Esophagus squamous epithelium (tissue), 5 donors: ENCODE measurements around the gene FAM149B1. TPM values are rescaled to one million over a fixed set of nuclear protein-coding genes. Genes with fewer than 3 reads are reported as not detected.
"Not testable (repeated sequence)": the region's sequence is repeated elsewhere in the genome, so short reads cannot be mapped to it uniquely, and the experiment has no call there.

Experiments used
- DNase-seq: peaks from one replicate; lab custom pipeline; 2025; lab: John Stamatoyannopoulos, UW
- H3K27ac ChIP-seq, 4 donors: fragments of 200-600 bp; sonication (generic); one replicate each; pipeline ENCODE4 v1.5.1; 2016 to 2019; ENCODE audit warnings: mild to moderate bottlenecking in 1 of 4
- H3K27me3 ChIP-seq, 4 donors: fragments of 200-600 bp; sonication (generic); 1 replicate in 3 of 4; 2 replicates in 1 of 4; pipeline versions ENCODE4 v1.5.1 to v1.6.0; 2017 to 2021; ENCODE audit warnings: antibody characterized with exemption in 1 of 4
- H3K36me3 ChIP-seq, 3 donors: fragments of 200-600 bp; sonication (generic); one replicate each; pipeline ENCODE4 v1.5.1; 2016 to 2019
- H3K4me1 ChIP-seq, 3 donors: fragments of 200-600 bp; sonication (generic); one replicate each; pipeline ENCODE4 v1.5.1; 2017 to 2019
- H3K4me3 ChIP-seq, 4 donors: fragments of 200-600 bp; sonication (generic); 1 replicate in 3 of 4; 2 replicates in 1 of 4; pipeline ENCODE4 v1.5.1; 2016 to 2019; ENCODE audit warnings: mild to moderate bottlenecking in 2 of 4, moderate library complexity in 1 of 4
- H3K9me3 ChIP-seq, 3 donors: fragments of 200-600 bp; sonication (generic); one replicate each; pipeline ENCODE4 v1.5.1; 2016 to 2019
- POLR2A ChIP-seq, 4 donors: fragments of 450-650 bp; IDR thresholded peaks; one replicate each; pipeline ENCODE4 v1.6.1; 2017; ENCODE audit warnings: antibody characterized with exemption in 4 of 4, mild to moderate bottlenecking in 4 of 4, moderate library complexity in 3 of 4
- WGBS, 2 donors: methylation state at CpG; one replicate each; pipeline ENCODE4 v1.1.5; 2018; 5-methylcytosine and 5-hydroxymethylcytosine counted together
- intact Hi-C: fragments of 100-400 bp; cut with DNase I; formaldehyde crosslinking; loops from one replicate; pipeline ENCODE4 v1.15.0; 2022
- total RNA-seq, 4 donors: library from RNA; depleted of rRNA; stranded (reverse); fragments of >200 nt; gene quantifications; one replicate each; pipeline ENCODE4 v1.1.0, GENCODE V29; 2016
- TF ChIP-seq, protein P1 (sequence below), 6 experiments: fragments of 450-650 bp in 4 of 6; fragments of 200-600 bp in 2 of 6; sonication (generic) in 2 of 6; IDR thresholded peaks; one replicate each; pipeline ENCODE4 v1.5.1; 2016 to 2019; ENCODE audit warnings: antibody characterized with exemption in 6 of 6, mild to moderate bottlenecking in 4 of 6, moderate library complexity in 4 of 6
- donor health status: DM: yes; HTN: yes; CAD: no.

Gene FAM149B1
- total RNA-seq, 4 donors from 2014 or later = 8.7 to 15.8 (median 10.8) TPM

DNA sequence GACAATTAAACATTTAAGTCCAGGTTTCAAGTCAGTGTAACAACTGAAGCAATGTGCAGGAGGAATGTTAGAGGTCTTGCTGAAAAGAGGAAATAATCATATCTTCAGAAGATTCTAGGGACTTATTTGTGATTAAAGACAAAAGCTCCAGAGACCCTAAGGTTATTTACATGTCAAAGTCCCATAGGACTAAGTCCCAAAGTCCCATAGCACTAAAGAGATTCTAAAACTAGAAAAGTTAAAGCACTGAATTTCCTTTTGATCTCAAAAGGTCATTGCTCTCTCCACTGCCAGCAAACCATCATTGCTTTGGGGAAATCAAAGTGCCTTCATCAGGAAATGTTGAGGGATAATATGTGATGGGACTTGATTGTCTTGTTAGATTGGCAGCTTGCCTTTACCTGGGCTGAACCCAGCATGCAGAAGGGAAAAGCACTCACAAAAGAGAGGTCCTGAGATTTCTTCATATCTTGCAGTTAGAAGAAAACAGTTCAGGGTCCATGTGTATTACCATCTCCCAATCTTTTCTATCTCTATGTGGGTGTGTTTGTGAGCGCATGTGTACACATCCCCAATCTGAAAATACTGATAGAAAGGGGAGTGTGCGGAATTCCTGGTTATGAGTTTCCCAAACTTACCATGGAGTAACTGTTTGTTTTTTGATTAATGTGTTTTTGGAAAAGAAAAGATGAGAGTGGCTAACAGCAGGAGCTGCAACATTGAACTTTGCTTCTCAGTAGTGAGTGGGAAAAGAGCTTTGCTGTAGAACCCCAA is 35.8 kb upstream of the FAM149B1 start:
- no peaks in the 10 kb centered on the region for H3K9me3 ChIP-seq
- TF ChIP-seq, protein P1, sequence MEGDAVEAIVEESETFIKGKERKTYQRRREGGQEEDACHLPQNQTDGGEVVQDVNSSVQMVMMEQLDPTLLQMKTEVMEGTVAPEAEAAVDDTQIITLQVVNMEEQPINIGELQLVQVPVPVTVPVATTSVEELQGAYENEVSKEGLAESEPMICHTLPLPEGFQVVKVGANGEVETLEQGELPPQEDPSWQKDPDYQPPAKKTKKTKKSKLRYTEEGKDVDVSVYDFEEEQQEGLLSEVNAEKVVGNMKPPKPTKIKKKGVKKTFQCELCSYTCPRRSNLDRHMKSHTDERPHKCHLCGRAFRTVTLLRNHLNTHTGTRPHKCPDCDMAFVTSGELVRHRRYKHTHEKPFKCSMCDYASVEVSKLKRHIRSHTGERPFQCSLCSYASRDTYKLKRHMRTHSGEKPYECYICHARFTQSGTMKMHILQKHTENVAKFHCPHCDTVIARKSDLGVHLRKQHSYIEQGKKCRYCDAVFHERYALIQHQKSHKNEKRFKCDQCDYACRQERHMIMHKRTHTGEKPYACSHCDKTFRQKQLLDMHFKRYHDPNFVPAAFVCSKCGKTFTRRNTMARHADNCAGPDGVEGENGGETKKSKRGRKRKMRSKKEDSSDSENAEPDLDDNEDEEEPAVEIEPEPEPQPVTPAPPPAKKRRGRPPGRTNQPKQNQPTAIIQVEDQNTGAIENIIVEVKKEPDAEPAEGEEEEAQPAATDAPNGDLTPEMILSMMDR (IDR thresholded peaks at IDR 0.05) = no peak
- no peak for TF ChIP-seq POLR2A (IDR thresholded peaks at IDR 0.05)
- H3K27me3 ChIP-seq = no peaks in the 10 kb centered on the region
- 89 to 100% methylated on average over 2 of the region's 2 CpGs for WGBS, 2 donors
- H3K4me3 ChIP-seq = no peak overlapping the region
- DNase-seq = no peak
- H3K4me1 ChIP-seq = peaks cover 0 to 18% (median 0%) of the 10 kb centered on the region in 3 donors
- peaks cover 0 to 100% (median 9%) of the 10 kb centered on the region in 3 donors for H3K36me3 ChIP-seq
- no peak overlapping the region for H3K27ac ChIP-seq
- intact Hi-C loops = no loop called here

DNA sequence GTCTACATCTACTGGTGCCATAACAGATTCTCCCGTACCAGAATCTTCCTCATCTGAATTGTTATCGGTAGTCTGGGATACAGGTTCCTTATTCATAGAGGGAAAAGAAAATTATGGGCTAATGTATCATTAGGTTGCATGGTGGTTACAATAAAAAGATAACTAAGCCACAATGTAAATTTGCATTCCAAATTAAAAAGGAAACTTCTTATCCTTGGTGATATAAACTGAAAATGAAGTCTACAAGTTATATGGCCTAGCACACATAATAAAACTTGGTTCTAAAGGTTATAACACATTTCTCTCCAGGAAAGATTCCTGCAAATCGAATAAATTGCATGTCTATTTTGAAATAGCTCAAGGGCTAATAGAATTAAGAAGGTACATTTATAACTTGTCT is 33.2 kb upstream of the FAM149B1 start:
- no peak overlapping the region for H3K4me3 ChIP-seq
- TF ChIP-seq, protein P1 (IDR thresholded peaks at IDR 0.05) = no peak
- no peak for TF ChIP-seq POLR2A (IDR thresholded peaks at IDR 0.05)
- no peak for DNase-seq
- H3K36me3 ChIP-seq = peaks cover 0 to 100% (median 29%) of the 10 kb centered on the region in 3 donors
- no peak overlapping the region for H3K27ac ChIP-seq
- 89 to 94% methylated on average over 3 of the region's 3 CpGs for WGBS, 2 donors
- peaks cover 0 to 18% (median 0%) of the 10 kb centered on the region in 3 donors for H3K4me1 ChIP-seq
- no peaks in the 10 kb centered on the region for H3K9me3 ChIP-seq
- no peaks in the 10 kb centered on the region for H3K27me3 ChIP-seq
- intact Hi-C loops = no loop called here

DNA sequence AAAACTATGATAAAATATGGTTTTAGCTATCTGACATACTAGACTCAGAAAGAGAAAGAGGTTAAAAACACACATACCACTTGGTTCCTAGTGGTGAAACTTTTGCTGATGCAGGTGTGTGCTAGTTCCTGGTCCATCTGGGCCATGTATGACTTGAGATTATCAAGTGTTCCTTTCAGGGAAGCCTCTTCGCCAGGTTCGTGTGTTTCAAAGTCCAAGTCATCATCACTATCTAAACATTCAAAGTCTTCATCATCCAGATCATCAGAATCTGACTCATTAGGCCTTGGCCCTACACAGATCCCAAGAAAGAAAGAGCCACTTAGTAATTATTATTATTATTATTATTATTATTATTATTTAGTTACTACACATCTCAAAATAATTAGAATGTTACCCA is 31.3 kb upstream of the FAM149B1 start:
- intact Hi-C loops = no loop called here
- H3K36me3 ChIP-seq = peaks cover 0 to 100% (median 29%) of the 10 kb centered on the region in 3 donors

DNA sequence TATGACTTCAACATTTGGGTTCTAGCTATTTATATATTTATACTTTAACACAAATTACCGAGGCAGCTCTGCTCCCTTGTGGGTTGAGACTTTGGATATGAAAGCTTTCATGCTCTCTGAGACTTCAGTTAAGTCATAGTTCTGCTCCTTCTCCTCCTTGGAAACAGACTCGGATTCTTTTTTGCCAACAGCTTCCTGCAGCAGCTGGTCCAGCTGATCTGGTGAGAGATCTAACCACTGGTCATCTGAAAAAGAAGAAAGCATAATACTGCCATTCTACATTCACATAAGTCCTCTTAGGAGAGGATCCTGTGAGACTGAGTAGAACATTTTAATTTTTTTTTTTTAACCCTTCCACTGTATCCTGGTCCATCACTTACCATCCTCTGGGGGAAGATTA is 28.7 kb upstream of the FAM149B1 start:
- no peaks in the 10 kb centered on the region for H3K9me3 ChIP-seq
- TF ChIP-seq, protein P1 (IDR thresholded peaks at IDR 0.05) = no peak
- TF ChIP-seq POLR2A (IDR thresholded peaks at IDR 0.05) = no peak
- no peaks in the 10 kb centered on the region for H3K27me3 ChIP-seq
- no peaks in the 10 kb centered on the region for H3K4me1 ChIP-seq
- peaks cover 3 to 100% (median 39%) of the 10 kb centered on the region in 3 donors for H3K36me3 ChIP-seq
- 69 to 75% methylated on average over 2 of the region's 2 CpGs for WGBS, 2 donors
- intact Hi-C loops = no loop called here
- no peak overlapping the region for H3K4me3 ChIP-seq
- no peak for DNase-seq
- no peak overlapping the region for H3K27ac ChIP-seq

More for the DNA sequence above, 31.3 kb upstream of the FAM149B1 start:
- H3K27ac ChIP-seq = no peak overlapping the region
- no peaks in the 10 kb centered on the region for H3K27me3 ChIP-seq
- TF ChIP-seq POLR2A (IDR thresholded peaks at IDR 0.05) = no peak
- TF ChIP-seq, protein P1 (IDR thresholded peaks at IDR 0.05) = no peak
- peaks cover 0 to 10% (median 0%) of the 10 kb centered on the region in 3 donors for H3K4me1 ChIP-seq
- WGBS, 2 donors = 77 to 78% methylated on average over 2 of the region's 2 CpGs
- H3K9me3 ChIP-seq = no peaks in the 10 kb centered on the region
- no peak overlapping the region for H3K4me3 ChIP-seq
- DNase-seq = no peak

DNA sequence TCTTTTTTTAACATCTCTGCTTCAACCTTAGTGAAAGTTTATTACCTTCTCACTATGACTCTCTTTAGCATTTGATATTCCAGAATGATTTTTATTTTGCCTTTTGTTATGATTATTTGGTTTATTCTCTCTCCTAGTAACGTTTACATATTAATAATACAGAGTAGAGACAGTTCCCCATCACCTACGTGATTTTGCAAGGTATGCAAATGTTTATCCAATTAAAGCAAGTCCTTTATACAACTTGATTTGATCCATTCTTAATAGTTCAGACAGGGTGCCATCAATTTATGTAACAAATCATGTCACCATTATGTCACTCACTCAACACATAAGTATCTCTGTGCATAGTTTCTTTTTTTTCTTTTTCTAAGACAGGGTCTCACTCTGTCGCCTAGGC is 26.3 kb upstream of the FAM149B1 start:
- no peak for DNase-seq

DNA sequence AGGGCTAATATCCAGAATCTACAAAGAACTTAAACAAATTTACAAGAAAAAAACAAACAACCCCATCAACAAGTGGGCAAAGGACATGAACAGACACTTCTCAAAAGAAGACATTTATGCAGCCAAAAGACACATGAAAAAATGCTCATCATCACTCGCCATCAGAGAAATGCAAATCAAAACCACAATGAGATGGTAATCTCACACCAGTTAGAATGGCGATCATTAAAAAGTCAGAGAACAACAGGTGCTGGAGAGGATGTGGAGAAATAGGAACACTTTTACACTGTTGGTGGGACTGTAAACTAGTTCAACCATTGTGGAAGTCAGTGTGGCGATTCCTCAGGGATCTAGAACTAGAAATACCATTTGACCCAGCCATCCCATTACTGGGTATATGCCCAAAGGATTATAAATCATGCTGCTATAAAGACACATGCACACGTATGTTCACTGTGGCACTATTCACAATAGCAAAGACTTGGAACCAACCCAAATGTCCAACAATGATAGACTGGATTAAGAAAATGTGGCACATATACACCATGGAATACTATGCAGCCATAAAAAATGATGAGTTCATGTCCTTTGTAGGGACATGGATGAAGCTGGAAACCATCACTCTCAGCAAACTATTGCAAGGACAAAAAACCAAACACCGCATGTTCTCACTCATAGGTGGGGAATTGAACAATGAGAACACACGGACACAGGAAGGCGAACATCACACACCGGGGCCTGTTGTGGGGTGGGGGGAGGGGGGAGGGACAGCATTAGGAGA is 17.1 kb upstream of the FAM149B1 start:
- H3K27ac ChIP-seq, H3K27me3 ChIP-seq, DNase-seq, intact Hi-C loops, H3K4me1 ChIP-seq, H3K4me3 ChIP-seq, H3K9me3 ChIP-seq: not testable (repeated sequence)
- peaks cover 0 to 99% (median 30%) of the 10 kb centered on the region in 3 donors for H3K36me3 ChIP-seq
- whole genome bisulfite sequencing, 2 donors = 93 to 95% methylated on average over 5 of the region's 8 CpGs

More for the DNA sequence above, 26.3 kb upstream of the FAM149B1 start:
- TF ChIP-seq POLR2A (IDR thresholded peaks at IDR 0.05) = no peak
- TF ChIP-seq, protein P1 (IDR thresholded peaks at IDR 0.05) = no peak
- WGBS, 2 donors = 82 to 90% methylated on average over 3 of the region's 3 CpGs
- intact Hi-C loops = no loop called here
- H3K4me3 ChIP-seq = no peak overlapping the region
- H3K27me3 ChIP-seq = no peaks in the 10 kb centered on the region
- no peak overlapping the region for H3K27ac ChIP-seq
- peaks cover 5 to 100% (median 41%) of the 10 kb centered on the region in 3 donors for H3K36me3 ChIP-seq
- H3K9me3 ChIP-seq = no peaks in the 10 kb centered on the region
- no peaks in the 10 kb centered on the region for H3K4me1 ChIP-seq
